ENCODE results near the gene GJA5.

The GJA5 gene

DNA sequence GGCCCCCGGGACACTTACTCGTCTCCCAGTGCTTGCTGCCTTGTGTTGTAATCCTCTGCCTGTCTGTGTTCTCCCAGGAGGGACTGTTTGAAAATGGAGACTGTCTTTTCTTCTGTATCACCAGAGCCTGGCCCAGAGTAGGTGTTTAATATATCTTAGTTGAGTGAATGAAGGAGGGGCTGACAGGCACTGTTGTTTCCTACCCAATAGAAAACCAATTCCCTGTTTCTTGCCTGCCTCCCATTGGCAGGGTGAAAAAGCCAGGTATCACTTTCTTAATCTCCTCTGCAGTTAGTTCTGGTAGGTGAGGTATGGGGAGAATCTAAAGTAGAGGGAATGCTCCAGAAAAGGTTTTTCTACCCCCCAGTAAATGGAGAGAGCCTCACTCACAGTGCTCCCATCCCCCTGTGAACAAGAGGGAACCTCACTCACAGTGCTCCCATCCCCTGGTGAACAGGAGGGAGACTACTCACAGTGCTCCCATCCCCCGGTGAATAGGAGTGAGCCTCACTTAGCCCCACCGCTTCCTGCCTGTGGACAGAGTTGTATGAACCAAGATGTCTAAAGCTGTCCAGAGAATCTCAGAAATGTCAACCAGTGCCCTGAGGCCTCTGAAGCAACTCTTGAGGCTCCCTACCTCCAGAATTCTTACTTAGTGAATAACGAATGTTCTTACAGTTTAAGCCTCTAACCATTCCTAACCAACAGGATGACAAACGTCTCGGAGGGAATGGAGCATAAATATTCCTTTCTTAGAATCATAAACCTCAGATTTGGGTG is at the start of gene GJA5:
GJA5 (minus strand) TSS at position 122 of the 780 bp plus-strand sequence. CDS start 1,364 bp downstream, outside the sequence.
- no peak for DNase-seq

DNA sequence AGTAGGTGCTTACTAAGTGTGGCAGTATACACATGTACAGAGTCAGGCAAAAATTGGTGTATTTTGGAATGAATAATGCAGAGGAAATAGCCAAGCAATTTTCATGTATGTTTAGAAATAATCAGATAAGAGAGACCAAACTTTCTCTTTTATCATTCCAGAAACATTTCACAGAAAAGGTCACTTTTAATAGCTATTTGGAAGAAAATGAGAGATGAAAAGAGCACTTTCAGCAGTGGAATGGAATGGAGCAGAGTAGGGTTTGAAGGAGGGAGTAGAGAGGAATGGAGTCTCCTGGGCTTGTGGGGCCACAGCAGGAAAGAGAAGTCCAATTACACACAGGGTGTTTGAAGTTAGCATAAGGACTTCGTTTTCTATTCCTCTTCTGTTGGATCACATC is 48.8 kb upstream of the GJA5 start:
- no peak for DNase-seq

DNA sequence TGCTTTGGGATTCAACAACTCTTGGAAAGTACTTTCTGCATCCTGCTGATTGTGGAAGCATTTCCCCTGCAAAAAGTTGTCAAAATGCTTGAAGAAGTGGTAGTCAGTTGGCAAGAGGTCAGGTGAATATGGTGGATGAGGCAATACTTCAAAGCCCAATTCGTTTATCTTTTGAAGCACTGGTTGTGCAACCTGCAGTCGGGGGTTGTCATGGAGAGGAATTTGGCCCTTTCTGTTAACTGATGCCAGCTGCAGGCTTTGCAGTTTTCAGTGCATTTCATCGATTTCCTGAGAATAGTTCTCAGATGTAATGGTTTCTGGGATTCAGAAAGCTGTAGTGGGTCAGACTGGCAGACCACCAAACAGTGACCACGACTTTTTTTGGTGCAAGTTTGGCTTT is 47.6 kb upstream of the GJA5 start:
- DNase-seq, result no peak

DNA sequence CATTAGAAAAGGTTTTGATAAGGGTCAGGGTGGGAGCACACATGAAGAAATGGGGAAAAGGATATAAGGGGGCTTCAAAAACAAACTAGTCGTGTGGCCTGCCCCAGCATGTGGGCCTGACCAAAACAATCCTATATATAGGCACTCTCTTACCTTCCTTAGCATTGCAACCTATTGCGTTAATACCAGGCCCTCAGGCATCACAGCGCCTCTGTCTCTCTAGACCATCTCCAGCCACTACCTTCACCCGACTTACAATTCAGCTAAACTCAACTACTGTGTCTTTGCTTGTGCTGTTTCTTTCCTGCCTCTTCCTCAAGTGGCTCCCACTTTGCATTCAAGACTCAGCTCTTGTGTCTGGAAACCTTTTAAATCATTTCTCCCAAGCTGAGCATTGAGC is 47.0 kb upstream of the GJA5 start:
- no peak for DNase-seq

DNA sequence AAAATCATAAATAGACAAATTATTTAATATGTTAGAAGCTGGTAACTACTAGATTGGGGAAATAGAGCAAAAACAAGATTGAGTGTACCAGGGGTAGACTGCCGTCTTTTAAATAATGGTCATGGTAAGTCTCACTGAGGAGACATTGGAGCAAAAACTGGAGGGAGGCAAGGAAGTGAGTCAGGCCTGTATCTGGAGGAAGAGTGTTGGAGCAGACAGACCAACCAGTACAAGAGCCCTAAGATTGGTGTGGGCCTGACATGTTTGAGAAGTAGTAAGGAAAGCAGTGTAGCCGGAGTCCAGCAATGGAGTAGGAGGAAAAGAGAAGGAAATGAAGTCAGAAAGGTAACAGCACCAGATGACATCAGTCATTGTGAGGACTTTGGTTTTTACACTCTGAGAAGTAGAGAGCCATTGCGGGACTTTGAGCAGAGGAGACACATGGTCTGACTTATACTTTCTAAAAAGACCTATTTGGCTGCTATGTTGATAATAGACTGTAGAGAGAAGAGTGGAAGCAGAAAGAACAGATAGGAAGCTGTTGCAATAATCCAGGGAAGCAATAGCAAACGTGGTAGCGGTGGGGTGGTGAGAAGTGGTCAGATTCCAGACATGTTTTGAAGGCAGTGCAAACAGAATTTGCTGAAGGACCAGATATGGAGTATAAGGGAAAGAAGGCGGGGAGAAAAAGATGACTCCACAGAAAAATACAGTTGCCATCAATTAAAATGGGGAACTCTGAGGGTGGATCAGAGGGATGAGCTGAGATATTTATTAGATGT is 44.7 kb upstream of the GJA5 start:
- DNase-seq, result no peak

DNA sequence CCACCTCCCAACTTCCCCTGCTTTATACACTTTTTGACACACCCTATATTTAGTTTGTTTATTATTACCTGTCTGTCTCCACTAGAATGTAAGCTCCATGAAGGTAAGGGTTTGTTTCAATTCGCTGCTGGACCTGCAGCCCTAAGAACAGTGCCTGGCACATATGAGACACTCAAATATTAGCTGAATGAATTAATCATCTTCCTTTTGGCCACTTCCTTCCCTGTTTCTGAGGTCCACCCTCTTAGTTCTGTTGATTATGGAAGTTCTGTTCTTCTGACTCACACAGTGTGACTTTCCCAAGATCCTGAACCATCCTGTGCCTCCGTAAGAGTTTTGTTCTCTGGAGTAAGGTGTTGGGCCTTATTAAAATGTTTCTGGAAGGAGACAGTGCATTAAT is 40.4 kb upstream of the GJA5 start:
- DNase-seq, result no peak

DNA sequence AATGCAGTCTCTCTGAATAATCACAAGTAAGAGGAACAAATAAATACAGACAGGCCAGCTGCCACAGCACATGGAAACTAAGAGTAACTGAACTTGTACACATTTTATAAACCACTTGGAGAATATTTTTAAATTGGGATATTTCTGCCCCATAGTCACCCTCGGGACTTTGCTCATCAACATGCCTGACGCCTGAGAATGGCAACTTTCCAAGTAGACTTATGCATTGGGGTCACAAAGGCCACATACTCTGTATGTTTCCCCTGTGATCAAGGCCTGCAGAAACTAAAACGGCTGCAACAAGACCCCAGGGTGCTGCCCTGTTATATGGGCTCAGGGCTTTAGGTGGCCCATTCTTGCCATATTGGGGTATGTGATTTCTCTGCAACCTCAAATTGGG is 38.3 kb upstream of the GJA5 start:
- no peak for DNase-seq

DNA sequence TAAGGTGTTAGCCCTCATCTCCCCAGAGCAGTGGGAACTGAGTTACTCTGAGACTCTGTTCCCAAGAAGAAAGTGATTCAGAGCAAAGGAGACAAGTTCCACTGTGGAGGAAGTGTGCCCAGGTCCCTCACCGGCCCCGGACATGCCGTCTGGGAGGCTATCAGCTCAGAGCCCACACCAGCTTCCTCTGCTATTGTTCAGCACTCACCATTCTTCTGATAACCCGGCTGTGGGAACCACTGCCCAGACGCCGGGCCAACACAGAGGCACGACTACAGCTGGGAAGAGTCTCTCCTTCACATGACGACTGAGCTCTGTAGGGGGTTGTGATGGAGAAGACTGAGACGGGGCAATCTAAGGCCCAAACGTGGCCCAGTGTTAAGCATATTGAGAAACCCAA is 34.2 kb upstream of the GJA5 start:
- DNase-seq, result no peak

DNA sequence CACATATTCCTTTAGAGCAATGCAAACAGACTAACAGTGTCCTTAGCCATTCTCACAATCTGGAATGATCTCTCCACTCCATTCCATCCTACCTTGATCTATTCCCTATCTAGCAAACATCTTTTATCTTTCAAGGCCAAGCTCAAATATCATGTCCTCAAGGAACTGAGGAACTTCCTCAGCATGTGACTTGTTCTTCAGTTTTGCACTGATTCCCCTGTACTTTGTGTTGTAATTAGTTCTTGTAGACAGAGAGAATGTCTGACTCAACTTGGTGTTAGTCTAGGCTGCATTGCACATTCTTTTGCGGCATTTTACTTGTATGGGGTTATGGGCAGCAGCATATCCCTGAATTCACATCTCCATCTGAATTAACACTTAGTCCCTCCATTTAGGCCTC is 31.5 kb upstream of the GJA5 start:
- no peak for DNase-seq

DNA sequence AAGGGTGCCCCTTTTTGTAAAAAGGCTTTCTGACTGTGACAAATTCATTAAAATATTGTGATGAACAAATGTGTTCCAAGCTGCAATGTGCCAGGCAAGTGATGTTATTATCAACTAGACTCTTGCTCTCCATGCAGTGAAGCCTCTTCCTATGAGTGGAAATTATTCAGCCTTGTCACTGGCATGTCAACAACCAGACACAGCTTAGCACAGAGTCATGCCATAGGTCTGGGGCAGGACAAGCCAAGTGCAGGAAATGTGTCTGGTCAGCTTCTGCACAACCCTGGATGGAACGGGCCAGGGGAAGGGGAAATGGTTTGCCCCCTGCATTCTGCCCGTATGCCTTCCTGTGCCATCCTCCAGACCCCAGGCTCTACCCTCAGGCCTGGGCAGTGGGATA is 27.4 kb upstream of the GJA5 start:
- no peak for DNase-seq

DNA sequence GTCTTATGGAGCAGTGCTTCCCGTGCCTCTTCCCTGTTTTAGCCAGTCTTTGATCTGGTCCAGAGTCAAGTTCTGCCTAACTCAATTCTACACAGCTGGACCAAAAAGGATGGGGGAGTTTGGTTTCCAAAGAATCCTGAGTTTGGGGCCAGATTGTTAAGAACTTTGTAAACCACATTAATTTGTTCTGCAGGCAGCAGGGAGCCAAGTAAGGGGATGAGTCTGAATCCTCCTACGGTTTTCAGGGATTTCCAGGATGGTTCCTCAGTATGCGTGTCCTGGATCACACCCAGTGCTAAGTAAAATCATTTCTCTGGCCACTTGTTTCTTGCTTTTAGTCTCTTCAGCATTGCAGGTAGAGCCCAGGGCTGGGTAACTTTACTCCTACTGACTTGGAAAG is 26.1 kb upstream of the GJA5 start:
- DNase-seq, result no peak

DNA sequence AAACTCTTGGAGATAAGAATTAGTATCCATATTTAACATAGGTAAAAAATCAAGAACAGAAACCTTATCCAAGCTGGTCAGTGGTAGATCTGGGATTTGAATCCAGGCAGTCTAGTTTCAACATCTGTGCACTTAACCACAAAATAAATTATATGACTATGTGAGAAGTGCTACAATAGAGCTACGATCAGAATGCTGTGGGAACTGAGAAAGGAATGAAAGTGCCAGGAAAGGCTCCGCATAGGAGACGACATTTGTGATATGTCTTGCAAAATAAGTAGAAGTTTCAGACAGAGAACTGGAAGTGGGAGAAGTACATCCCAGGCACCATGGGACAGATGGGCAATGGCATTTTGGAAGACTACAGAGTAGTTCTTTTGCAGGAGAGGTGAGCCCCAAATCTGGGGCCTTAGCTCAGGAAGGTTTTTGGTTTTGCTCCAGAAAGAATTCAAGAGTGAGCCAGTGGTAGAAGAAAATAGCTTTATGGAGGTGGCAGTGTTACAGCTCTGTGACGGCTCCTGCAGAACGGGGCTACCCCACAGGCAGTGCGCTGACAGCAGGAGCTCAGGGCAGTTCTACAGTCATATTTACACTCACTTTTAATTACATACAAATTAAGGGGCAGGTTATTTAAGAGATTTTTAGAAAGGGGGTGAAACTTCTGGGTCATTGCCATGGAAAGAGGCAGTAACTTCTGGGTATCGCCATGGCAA is 25.5 kb upstream of the GJA5 start:
- no peak for DNase-seq

DNA sequence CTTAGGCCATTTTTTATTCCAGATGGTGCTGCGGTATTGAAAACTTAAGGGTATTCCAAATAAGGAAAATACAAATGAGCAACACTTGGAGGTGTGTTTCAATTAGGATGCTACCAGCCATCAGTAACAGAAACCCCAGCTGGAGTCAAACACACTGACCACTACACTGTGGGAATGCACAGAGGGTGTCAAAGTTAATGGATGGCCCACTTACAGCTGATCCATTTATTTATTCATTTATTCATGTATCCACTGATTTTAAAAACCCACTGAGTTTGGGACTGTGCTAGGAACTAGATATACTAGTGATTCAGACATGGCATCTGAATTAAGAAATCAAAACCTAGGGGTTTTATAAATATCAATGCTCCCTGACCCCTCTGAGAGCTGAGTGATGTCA is 24.5 kb upstream of the GJA5 start:
- DNase-seq, result no peak

DNA sequence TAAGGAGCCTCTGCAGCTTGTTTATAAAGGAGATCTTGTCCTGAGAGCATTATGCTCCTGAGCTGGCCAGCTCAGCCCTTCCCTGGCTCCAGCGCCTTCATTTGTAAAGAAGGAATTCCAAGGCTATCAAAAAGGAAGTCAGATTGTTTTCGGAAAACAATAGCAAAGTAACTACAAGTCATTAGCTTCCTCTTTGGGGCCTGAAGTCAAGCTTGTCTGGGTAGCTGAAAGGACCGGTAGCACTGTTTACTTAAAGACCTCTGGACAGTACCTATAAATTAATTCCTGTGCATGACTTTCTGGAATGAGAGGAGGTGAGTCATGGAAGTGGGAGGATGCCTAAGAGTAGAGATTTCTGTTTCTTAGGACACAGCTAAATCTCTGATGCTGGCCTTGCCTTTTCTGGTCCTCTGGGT is 20.7 kb upstream of the GJA5 start:
- no peak for DNase-seq

DNA sequence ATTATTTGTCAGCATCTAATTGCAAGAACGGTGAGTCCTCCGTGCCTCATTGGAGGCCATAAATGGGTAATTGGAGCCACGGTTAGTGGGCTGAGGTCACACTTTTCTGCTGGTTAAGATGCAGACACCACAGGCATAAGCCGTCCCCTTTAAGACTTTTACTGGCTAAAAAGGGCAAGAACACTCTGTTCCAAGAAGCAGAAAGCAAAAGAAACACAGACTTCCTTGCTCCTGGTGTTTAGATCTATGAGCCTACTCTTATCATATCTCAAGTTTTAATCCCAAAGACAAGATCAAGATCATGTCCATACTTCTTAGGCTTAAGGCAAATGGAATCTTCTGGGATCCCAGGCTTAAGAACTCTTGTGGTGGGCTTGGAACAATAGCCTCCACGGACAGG is 17.3 kb upstream of the GJA5 start:
- DNase-seq, result no peak

DNA sequence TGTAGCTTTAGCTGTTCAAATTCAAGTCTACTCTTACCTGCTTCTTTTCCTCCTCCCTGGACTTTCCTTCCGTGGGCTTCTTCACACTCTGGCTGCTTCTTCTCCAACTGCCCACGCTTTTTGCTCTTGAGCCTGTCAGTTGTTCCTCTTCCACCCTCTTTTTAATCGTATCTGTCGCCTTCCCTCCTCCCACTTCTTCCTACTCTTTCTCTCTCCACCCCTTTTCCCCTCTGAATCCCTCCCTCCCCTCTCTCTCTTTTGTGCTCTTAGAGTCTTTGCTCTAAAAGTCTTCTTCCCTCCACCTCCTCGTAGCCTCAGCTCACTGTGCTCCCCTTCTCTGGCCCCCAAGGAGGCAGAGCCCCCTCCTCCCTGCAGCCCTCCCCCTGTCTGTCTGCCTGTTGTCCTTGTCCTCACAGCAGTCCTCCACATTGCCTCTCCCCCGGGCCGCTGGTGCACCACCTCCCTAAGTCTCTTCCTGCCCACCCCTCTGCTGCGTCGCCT is 12.9 kb upstream of the GJA5 start:
- no peak for DNase-seq

DNA sequence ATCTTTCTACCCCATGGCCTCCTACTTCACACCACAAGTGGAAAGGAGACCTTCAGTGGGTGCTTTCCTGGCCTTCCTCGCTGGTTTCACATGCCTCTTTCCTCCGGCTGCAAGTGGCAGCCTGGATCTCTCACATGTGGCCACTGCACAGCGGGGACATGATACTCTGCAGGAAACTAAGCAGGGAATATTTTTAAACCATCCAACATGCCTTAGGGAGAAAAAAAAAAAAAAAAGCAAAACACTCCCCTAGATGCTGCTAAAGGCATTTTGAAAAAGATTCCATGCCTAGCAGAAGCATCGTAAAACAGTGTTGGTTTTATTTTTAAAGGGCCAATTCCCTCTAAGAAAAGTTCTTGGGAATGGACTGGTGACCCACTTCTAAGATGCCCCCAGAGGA is 12.2 kb upstream of the GJA5 start:
- DNase-seq, result no peak

DNA sequence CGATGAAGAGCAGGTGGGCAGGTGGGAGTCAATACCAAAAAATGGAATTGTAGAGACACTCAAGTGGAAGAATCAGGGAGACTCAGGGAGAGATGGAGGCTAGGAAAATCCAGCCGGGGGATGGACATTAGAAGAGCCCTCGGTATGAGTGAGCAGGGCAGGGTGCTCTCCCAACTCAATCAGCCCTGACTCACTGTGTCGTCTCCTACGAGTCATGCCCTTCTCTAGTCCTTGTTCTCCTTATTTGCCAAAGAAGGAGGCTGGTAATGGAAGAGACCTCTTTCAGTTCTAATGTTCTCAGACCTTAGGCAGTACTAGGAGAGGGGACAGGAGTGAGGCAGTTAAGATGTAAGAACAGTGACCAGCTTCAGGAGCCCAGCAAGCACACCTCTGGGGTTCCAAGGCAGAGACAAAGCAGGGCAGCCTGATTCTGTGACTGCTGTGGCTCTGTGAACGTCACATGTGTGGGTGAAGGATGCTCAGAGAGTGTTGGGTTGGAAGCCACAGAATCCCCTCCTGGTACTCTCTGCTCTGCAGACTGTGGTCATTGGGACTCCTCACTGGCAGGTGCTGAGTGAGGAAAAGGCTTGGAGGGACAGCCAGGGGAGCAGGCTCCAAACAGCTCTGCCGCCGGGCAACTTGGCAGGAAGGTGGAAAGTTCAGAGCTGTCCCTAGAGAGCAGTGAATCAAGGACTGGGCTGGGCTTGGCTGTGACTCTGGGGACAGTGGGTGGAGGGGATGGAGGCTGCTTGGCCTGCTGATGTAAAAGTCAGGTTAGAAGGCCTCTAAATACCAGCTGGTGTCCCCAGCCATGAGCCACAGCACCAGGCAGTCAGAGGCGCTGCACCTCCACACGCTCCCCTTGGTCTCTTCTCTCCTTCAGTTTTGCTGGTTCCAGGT is 11.1 kb upstream of the GJA5 start:
- DNase-seq, result no peak

DNA sequence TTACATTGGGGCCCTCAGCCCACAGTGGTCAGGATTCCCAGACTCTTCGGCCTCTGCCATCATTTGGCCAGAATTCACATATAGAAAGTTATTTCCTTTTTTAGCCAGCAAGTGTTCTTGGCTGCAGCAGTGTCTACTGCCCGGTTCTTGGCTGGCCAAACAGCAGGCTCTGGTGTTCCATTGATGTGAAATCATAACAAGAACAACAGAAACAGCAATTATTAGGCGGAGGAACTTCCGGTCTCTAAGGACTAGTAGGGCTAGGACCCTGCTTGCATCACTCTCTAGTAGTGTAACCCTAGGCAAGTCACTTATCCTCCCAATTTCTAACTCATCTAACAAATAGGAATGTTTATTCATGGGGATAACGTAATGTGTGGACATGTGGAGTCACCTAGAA is 8.7 kb upstream of the GJA5 start:
- no peak for DNase-seq

DNA sequence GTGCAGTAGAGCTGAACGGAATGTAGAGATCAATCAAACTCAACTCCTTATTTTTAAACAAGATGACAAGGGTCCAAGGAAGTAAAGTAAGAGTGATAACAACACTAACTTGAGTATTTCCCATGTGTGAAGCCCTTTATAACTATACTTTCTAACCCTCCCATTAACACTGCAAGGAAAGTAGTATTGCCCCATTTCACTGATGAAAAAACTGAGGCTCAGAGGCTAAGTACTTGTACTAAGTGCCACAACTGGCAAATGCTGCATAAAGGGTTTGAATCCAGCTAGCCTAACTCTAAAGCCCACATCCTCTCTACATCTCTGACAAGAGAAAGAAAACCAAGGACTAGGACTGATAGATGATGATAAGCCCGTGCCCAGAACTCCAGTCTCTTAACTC is 8.2 kb upstream of the GJA5 start:
- no peak for DNase-seq

DNA sequence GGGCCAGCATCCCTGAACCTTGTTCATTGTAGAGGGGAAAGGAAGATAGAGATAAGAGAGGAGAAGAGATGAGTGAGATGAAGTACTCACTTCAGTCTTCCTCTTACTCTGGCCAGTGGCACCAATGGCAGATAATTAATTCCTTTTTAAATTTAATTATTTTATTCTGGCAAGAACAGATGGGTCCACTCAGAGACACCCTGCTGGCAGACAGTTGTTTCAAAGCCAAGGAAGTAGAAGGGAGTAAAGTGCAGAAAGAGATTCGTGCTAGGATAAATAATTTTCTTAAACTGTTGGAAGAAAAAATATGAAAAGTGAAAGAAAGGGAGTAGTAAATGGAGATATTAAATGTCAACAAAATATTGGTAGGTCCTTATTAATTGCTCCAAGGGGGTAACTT is 7.7 kb upstream of the GJA5 start:
- DNase-seq, result no peak

DNA sequence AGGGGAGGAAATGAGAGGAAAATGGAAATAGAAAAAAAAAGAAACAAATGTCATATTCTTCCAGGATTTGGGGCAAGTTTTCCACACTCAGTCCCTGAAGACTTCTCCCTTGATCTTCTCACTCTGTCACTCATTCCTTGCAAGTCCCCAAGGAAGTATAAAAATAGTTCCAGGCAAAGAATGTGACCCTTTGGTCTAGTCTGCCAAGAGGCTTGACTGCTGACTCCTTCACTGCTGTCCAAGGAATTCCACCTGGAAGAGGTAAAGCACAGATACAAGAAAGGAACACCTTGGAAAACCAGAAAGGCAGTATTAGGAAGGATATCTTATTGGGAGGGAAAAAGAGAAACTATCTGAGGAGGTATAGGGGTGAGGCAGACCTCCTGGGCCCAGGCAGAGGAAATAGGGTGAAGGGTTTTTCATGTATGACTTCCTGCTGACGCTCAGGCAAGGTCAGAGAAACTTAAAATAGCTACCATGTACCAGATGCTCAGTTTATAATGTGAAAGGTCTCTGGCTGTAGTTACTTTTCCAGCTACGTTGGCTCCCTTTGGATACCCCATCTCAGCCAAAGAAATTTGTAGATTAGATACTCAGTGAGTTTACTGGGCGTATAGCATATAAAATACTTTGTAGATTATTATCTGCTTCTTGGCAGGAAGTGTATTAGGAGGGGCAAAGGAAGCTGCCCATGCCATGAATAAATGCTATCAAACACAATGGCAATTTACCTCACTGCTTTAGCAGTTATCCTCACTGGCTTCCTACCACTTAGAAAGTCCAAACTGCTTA is 2.0 kb upstream of the GJA5 start:
- no peak for DNase-seq

Measured in NCI-H1105 treated with DMSO at 0.1 percent for 48 hours (cell line).